ENCODE results near the gene ARTN.

ARTN gene

DNA sequence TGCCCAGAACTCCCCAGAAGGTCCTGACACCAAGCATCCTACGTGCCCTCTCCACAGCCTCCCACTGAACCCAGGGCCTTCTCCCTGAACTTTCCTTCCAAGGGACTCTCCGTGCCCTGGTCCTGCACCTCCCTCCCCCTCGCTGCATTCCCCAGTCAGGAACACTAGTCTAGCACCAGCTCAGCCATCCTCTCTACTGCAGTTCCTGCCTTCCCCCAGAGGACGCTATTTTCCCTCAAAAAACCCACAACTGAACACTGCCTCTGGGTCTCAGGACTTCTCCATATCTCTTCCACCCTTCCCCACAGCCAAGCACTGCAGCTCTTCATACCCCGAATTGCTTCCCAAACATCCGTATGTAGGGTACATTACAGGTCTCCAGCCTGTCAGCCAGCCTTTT is 12.6 kb upstream of the ARTN start:
- no peaks in the 10 kb centered on the region for H3F3A ChIP-seq (ENCODE audit: insufficient read depth, low read length)
- TF ChIP-seq CTCF (IDR thresholded peaks at IDR 0.05; ENCODE audit: low read length) = no peak
- no peak for TF ChIP-seq EZH2 (IDR thresholded peaks at IDR 0.05; ENCODE audit: borderline replicate concordance, low read length)
- no peak overlapping the region for H2AFZ ChIP-seq (ENCODE audit: low read length)
- H3K9me2 ChIP-seq (ENCODE audit: low read depth, low read length) = no peaks in the 10 kb centered on the region
- H3K79me2 ChIP-seq (ENCODE audit: insufficient read depth, low read length) = no peaks in the 10 kb centered on the region
- H3K9me3 ChIP-seq (ENCODE audit: low read length) = no peaks in the 10 kb centered on the region
- no peaks in the 10 kb centered on the region for H3K27me3 ChIP-seq (ENCODE audit: insufficient read depth, low read length)
- no peak overlapping the region for H3K9ac ChIP-seq (ENCODE audit: low read length)
- peaks cover 4% of the 10 kb centered on the region; the same call in 1 of the 2 replicates for H3K36me3 ChIP-seq (ENCODE audit: insufficient read depth, low read length)
- peaks cover 13% of the 10 kb centered on the region for H3K4me1 ChIP-seq (ENCODE audit: insufficient read depth, low read length, severe bottlenecking)
- H3K4me3 ChIP-seq (ENCODE audit: low read depth, low read length, poor library complexity, severe bottlenecking) = no peak overlapping the region
- no peak overlapping the region for H3K4me2 ChIP-seq (ENCODE audit: low read length)
- H4K20me1 ChIP-seq (ENCODE audit: insufficient read depth, low read length) = no peaks in the 10 kb centered on the region
- H3K27ac ChIP-seq (ENCODE audit: low read depth, low read length, poor library complexity, severe bottlenecking) = no peak overlapping the region

- Histone ChIP-seq H3F3A (ENCODE audit: insufficient read depth, low read length) (no peaks in the 10 kb centered on the region), H3K9me2 (ENCODE audit: low read depth, low read length) (no peaks in the 10 kb centered on the region), H3K9me3 (ENCODE audit: low read length) (no peaks in the 10 kb centered on the region), H3K79me2 (ENCODE audit: insufficient read depth, low read length) (no peaks in the 10 kb centered on the region), H3K4me1 (ENCODE audit: insufficient read depth, low read length, severe bottlenecking) (peaks cover under 1% of the 10 kb centered on the region), H3K36me3 (ENCODE audit: insufficient read depth, low read length) (peaks cover 4% of the 10 kb centered on the region; the same call in 1 of the 2 replicates), H2AFZ (ENCODE audit: low read length) (no peak overlapping the region), H3K4me3 (ENCODE audit: low read depth, low read length, poor library complexity, severe bottlenecking) (no peak overlapping the region), H4K20me1 (ENCODE audit: insufficient read depth, low read length) (no peaks in the 10 kb centered on the region), H3K9ac (ENCODE audit: low read length) (no peak overlapping the region), H3K4me2 (ENCODE audit: low read length) (no peak overlapping the region), H3K27ac (ENCODE audit: low read depth, low read length, poor library complexity, severe bottlenecking) (no peak overlapping the region), H3K27me3 (ENCODE audit: insufficient read depth, low read length) (no peaks in the 10 kb centered on the region)
- TF ChIP-seq CTCF (IDR thresholded peaks at IDR 0.05; ENCODE audit: low read length) (no peak), EZH2 (IDR thresholded peaks at IDR 0.05; ENCODE audit: borderline replicate concordance, low read length) (no peak)
Observed at GRCh38 chr1:43924516-43924915, 9.1 kb upstream of the ARTN start.

GRCh38 chr1:43925846-43926245 is 7.8 kb upstream of the ARTN start:
- H3K4me2 ChIP-seq (ENCODE audit: low read length) = no peak overlapping the region
- no peaks in the 10 kb centered on the region for H3K9me2 ChIP-seq (ENCODE audit: low read depth, low read length)
- H4K20me1 ChIP-seq (ENCODE audit: insufficient read depth, low read length) = no peaks in the 10 kb centered on the region
- H3K36me3 ChIP-seq (ENCODE audit: insufficient read depth, low read length) = peaks cover 7% of the 10 kb centered on the region; the same call in 1 of the 2 replicates
- H3F3A ChIP-seq (ENCODE audit: insufficient read depth, low read length) = no peaks in the 10 kb centered on the region
- H3K27ac ChIP-seq (ENCODE audit: low read depth, low read length, poor library complexity, severe bottlenecking) = no peak overlapping the region
- no peaks in the 10 kb centered on the region for H3K79me2 ChIP-seq (ENCODE audit: insufficient read depth, low read length)
- H2AFZ ChIP-seq (ENCODE audit: low read length) = no peak overlapping the region
- H3K9me3 ChIP-seq (ENCODE audit: low read length) = no peaks in the 10 kb centered on the region
- no peaks in the 10 kb centered on the region for H3K27me3 ChIP-seq (ENCODE audit: insufficient read depth, low read length)
- TF ChIP-seq CTCF (IDR thresholded peaks at IDR 0.05; ENCODE audit: low read length) (no peak), EZH2 (IDR thresholded peaks at IDR 0.05; ENCODE audit: borderline replicate concordance, low read length) (no peak)
- no peak overlapping the region for H3K9ac ChIP-seq (ENCODE audit: low read length)
- no peak overlapping the region for H3K4me3 ChIP-seq (ENCODE audit: low read depth, low read length, poor library complexity, severe bottlenecking)
- no peaks in the 10 kb centered on the region for H3K4me1 ChIP-seq (ENCODE audit: insufficient read depth, low read length, severe bottlenecking)
